ENCODE data around the gene CD53.

CD53 gene

DNA sequence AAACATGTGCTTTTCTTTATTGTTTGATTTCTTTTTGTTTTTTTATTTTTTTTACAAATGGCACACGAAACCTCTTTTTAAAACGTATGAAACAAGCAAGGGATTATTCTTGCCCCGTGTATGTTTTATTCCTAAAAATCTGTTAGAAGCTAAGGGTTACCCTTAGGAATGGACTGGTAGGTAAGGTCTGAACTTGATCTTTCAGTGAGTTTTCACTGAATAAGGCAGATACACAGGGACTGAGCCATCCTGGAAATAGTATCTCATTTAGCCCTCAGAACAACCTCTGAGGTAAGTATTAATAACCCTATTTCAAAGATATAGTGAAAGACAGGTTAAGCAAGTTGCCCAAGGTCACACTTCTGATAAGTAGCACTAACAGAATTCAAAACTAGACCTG, 6.0 kb downstream of the CD53 start:
- H3K79me2 ChIP-seq (ENCODE audit: low read length), result peaks cover 100% of the 10 kb centered on the region
- H3K4me1 ChIP-seq (ENCODE audit: low read length), result peaks cover 80% of the 10 kb centered on the region
- H3K9ac ChIP-seq (ENCODE audit: low read length), result peak overlapping the region; percentile 57; the same call in 1 of the 2 replicates
- TF ChIP-seq, protein P1, sequence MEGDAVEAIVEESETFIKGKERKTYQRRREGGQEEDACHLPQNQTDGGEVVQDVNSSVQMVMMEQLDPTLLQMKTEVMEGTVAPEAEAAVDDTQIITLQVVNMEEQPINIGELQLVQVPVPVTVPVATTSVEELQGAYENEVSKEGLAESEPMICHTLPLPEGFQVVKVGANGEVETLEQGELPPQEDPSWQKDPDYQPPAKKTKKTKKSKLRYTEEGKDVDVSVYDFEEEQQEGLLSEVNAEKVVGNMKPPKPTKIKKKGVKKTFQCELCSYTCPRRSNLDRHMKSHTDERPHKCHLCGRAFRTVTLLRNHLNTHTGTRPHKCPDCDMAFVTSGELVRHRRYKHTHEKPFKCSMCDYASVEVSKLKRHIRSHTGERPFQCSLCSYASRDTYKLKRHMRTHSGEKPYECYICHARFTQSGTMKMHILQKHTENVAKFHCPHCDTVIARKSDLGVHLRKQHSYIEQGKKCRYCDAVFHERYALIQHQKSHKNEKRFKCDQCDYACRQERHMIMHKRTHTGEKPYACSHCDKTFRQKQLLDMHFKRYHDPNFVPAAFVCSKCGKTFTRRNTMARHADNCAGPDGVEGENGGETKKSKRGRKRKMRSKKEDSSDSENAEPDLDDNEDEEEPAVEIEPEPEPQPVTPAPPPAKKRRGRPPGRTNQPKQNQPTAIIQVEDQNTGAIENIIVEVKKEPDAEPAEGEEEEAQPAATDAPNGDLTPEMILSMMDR (IDR thresholded peaks at IDR 0.05; ENCODE audit: low read depth, low read length), result no peak
- no peak for TF ChIP-seq EZH2phosphoT487 (IDR thresholded peaks at IDR 0.05; ENCODE audit: low read depth)
- H4K20me1 ChIP-seq (ENCODE audit: insufficient read depth, low read length), result peaks cover 88% of the 10 kb centered on the region
- H3K9me3 ChIP-seq (ENCODE audit: insufficient read depth, low read length), result no peaks in the 10 kb centered on the region
- H3K4me3 ChIP-seq (ENCODE audit: low read length), result peak overlapping the region; percentile 45
- no peaks in the 10 kb centered on the region for H3K27me3 ChIP-seq (ENCODE audit: low read depth, low read length)
- peak overlapping the region; percentile 95 for H3K4me2 ChIP-seq (ENCODE audit: low read length)
- peak overlapping the region; percentile 88 for H3K27ac ChIP-seq (ENCODE audit: low read length)
- H3K36me3 ChIP-seq (replicated peaks; ENCODE audit: low read depth, low read length), result peaks cover 17% of the 10 kb centered on the region
- H2AFZ ChIP-seq (ENCODE audit: low read depth, low read length), result no peak overlapping the region

DNA sequence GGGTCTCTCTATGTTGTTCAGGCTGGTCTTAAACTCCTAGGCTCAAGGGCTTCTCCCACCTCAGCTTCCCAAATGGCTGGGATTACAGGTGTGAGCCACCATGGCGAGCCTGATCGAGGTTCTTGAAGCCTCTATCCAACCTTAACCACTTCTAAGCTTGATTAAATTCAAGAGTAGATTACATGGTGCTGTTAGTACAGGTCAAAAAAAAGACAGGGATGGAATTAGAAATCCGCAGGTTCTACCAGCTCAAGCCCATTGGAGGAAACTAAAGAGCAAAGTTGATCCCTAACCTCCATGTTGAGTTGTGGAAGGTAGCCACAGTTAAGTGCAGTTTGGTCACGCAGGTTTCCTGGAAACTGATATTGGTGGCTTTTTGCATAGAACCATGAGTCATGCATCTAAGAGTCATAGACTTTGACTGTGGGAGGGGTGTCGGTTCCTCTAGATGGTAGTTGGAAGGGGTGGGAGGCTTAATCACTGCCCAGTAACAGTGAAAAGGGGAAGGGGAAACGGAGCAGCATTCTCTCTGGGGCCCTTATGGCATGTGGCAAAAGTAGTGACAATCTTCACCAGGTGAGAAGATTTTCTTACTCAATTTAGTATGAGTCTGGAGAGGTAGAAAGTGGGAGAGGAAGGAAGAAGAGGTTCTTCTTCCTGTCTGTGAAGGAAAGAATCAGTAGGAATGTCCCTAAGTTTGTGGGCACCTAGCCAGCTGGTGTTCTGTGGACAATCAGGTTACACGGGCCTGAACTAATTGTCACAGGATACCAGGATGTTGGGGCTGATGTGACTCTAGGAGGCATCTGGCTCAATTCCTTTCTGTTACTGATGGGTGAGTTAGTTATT, 7.0 kb downstream of the CD53 start:
- TF ChIP-seq EZH2phosphoT487 (IDR thresholded peaks at IDR 0.05; ENCODE audit: low read depth), result no peak
- TF ChIP-seq, protein P1 (IDR thresholded peaks at IDR 0.05; ENCODE audit: low read depth, low read length), result no peak
- H4K20me1 ChIP-seq (ENCODE audit: insufficient read depth, low read length), result peaks cover 94% of the 10 kb centered on the region
- no peaks in the 10 kb centered on the region for H3K27me3 ChIP-seq (ENCODE audit: low read depth, low read length)
- H3K4me3 ChIP-seq (ENCODE audit: low read length), result peak overlapping the region; percentile 45
- peak overlapping the region; percentile 95 for H3K4me2 ChIP-seq (ENCODE audit: low read length)
- peaks cover 76% of the 10 kb centered on the region for H3K4me1 ChIP-seq (ENCODE audit: low read length)
- H3K79me2 ChIP-seq (ENCODE audit: low read length), result peaks cover 100% of the 10 kb centered on the region
- H3K27ac ChIP-seq (ENCODE audit: low read length), result peak overlapping the region; percentile 88
- H2AFZ ChIP-seq (ENCODE audit: low read depth, low read length), result no peak overlapping the region
- peak overlapping the region; percentile 57; the same call in 1 of the 2 replicates for H3K9ac ChIP-seq (ENCODE audit: low read length)
- H3K36me3 ChIP-seq (replicated peaks; ENCODE audit: low read depth, low read length), result peaks cover 17% of the 10 kb centered on the region
- H3K9me3 ChIP-seq (ENCODE audit: insufficient read depth, low read length), result no peaks in the 10 kb centered on the region

DNA sequence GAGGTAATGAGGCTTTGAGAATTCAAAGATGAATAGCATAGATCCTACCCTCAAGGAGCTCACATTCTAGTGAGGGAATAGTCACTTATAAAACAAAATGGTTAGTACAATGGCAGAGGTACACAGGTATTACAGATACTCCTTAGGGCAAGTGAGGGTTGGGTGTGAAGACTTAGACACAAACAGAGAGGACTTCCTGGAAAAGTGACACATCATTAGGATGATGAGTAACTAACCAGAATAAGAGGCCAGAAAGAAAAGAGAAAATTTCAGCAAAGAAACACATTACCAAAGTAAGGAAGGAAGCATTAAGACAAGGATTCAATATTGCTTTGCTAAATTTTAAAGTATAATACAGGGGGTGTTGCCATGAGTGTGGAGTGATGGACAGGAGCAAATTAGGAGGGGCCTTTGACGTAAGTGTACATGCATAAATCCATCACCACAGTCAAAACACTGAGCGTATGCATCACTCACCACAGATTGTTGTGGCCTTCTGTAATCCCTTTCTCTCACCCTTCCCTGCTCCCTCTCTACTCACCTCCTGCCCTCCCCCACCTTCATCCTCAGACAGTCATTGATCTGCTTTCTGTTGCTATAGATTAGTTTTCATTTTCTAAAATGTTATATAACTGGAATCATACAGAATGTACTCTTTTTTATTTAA, 7.9 kb downstream of the CD53 start:
- H3K27ac ChIP-seq (ENCODE audit: low read length), result peak overlapping the region; percentile 88
- no peaks in the 10 kb centered on the region for H3K27me3 ChIP-seq (ENCODE audit: low read depth, low read length)
- H3K9me3 ChIP-seq (ENCODE audit: insufficient read depth, low read length), result no peaks in the 10 kb centered on the region
- H3K4me1 ChIP-seq (ENCODE audit: low read length), result peaks cover 69% of the 10 kb centered on the region
- peaks cover 100% of the 10 kb centered on the region for H3K79me2 ChIP-seq (ENCODE audit: low read length)
- no peak overlapping the region for H2AFZ ChIP-seq (ENCODE audit: low read depth, low read length)
- TF ChIP-seq, protein P1 (IDR thresholded peaks at IDR 0.05; ENCODE audit: low read depth, low read length), result no peak
- H3K4me2 ChIP-seq (ENCODE audit: low read length), result peak overlapping the region; percentile 95
- H3K36me3 ChIP-seq (replicated peaks; ENCODE audit: low read depth, low read length), result peaks cover 17% of the 10 kb centered on the region
- H3K4me3 ChIP-seq (ENCODE audit: low read length), result no peak overlapping the region
- no peak overlapping the region; the same call in 1 of the 2 replicates for H3K9ac ChIP-seq (ENCODE audit: low read length)
- peaks cover 91% of the 10 kb centered on the region for H4K20me1 ChIP-seq (ENCODE audit: insufficient read depth, low read length)

DNA sequence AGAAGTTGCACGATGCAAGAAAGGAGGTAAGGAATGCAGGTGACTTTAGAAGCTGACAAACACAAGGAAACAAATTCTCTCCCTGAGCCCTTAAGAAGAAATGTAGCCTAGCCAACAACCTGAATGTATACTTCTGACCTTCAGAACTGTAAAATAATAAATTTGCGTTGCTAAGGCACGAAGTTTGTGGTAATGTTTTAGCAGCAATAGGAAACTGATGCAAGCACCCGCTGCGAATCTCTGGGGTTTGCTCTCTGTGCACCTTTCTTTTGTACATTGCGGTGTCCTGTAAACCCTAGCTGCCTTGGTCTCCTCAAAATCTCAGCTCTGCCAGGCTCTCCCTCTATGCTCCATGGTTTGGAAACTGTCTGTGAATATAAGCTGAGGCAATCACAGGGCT, 15.1 kb downstream of the CD53 start:
- Histone ChIP-seq H3K9me3 (ENCODE audit: insufficient read depth, low read length) (no peaks in the 10 kb centered on the region), H3K79me2 (ENCODE audit: low read length) (peaks cover 98% of the 10 kb centered on the region), H4K20me1 (ENCODE audit: insufficient read depth, low read length) (peaks cover 83% of the 10 kb centered on the region), H2AFZ (ENCODE audit: low read depth, low read length) (no peak overlapping the region), H3K4me1 (ENCODE audit: low read length) (0 out of 2 replicates have a peak, but pooled peaks cover 1% of the 10 kb centered on the region), H3K4me2 (ENCODE audit: low read length) (no peak overlapping the region), H3K36me3 (replicated peaks; ENCODE audit: low read depth, low read length) (peaks cover 22% of the 10 kb centered on the region), H3K9ac (ENCODE audit: low read length) (no peak overlapping the region), H3K27ac (ENCODE audit: low read length) (no peak overlapping the region), H3K27me3 (ENCODE audit: low read depth, low read length) (no peaks in the 10 kb centered on the region), H3K4me3 (ENCODE audit: low read length) (no peak overlapping the region)
- TF ChIP-seq, protein P1 (IDR thresholded peaks at IDR 0.05; ENCODE audit: low read depth, low read length), result no peak
- no peak for TF ChIP-seq EZH2phosphoT487 (IDR thresholded peaks at IDR 0.05; ENCODE audit: low read depth)
